NCI-H1694 treated with DMSO at 0.1 percent for 48 hours (cell line): ENCODE measurements around the gene ST6GALNAC5.

Experiments used
- DNase-seq: peaks from one replicate; lab custom pipeline; 2025; lab: John Stamatoyannopoulos, UW

ST6GALNAC5 gene

GRCh38 chr1:77047978-77048614, 180.8 kb downstream of the ST6GALNAC5 start:
- no peak for DNase-seq

DNA sequence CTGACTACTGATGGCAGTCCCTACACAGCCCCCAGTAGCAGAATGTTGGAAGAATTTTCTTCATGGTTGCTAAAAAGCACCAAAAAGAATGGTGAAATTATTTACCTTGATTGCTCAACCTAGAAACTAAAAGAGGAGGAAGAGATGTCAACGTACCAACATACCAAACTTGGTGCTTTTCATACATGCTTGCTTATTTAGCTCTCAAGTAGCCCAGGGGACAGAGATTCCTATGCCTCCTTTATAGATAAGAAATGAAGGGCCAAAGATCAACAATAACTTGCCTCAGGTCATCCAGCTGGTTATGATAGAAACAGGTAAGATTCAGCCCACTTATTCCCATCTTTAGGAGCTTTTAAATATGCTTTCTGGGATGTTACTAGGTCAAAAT, 181.3 kb downstream of the ST6GALNAC5 start:
- no peak for DNase-seq

- no peak for DNase-seq
These were observed 184.1 kb downstream of the ST6GALNAC5 start for GRCh38 chr1:77051425-77051824.

DNA sequence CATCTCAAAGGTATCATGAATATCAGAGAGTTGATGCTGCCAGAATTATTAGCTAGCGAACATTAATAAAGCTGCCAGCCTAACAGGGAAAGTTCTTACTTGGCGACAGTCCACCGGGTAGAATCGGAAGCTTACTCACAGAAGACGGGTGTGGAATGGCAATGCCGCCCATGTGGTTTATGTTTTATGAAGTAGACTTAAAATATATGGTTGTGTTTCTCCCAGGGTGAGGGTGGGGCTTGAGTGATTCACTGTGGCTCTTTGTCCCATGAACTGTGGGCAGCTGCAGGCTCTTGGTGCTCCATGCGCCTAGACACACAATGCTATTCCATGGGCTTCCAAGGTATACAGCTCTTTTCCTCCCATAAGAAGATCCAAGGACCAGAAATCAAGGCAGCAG, 189.2 kb downstream of the ST6GALNAC5 start:
- DNase-seq: no peak

- no peak for DNase-seq
These were observed 190.8 kb downstream of the ST6GALNAC5 start for GRCh38 chr1:77057994-77058585.

- no peak for DNase-seq
These were observed 192.7 kb downstream of the ST6GALNAC5 start for GRCh38 chr1:77060000-77060399.

DNA sequence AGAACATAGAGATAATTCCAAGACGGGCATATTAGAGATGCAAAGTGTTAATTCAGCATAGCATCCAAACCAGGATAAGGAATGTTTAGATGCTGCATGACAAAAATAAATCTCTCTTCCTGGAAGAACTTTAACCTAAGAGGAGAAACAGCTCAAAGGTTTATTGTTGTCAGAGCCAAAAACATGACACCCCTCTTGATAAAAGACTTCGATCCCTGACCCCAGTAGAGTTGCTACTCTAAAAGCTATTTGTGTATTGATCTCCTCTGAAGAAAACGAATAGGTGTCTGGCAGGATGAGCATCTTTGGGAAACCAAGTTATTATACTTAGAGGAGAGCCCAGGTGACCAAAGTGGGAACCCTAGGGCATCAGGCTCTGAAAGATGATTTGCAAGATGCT, 193.9 kb downstream of the ST6GALNAC5 start:
- no peak for DNase-seq

DNA sequence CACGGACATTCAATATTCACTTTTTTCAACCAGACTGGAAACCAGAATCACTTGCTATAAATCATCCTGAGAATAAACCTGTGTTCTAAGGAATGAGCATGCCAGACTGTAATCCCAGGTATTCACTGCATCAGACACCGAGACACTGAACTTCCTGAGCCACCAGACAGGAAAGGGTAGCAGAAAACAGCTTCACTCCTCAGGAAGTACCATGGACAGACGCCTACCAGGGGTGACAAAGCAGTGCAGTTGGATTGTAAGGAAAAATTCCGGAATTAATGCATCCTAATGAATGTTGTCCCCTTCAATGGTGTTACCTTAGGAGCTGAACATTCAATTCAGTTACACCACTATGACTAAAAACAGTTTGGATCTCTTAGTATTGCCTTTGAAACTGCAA, 195.8 kb downstream of the ST6GALNAC5 start:
- DNase-seq: no peak

DNA sequence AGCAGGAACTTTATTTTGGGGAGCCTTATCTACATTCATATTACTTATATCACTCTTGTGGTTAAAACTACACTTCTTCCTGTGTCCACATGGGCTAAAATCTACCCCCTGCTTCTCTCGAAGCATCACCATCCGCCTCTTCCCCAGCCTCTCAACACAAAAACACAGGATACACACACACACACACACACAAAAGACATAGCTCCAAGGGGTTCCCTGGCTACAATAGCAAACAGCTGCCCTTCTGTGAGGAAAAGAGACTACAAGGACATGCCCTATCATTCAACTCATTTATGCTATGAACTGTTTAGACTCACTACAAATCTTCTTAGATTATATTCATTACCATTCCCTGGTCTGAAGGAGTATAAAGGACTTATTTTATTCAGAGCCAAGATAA, 197.0 kb downstream of the ST6GALNAC5 start:
- no peak for DNase-seq

DNA sequence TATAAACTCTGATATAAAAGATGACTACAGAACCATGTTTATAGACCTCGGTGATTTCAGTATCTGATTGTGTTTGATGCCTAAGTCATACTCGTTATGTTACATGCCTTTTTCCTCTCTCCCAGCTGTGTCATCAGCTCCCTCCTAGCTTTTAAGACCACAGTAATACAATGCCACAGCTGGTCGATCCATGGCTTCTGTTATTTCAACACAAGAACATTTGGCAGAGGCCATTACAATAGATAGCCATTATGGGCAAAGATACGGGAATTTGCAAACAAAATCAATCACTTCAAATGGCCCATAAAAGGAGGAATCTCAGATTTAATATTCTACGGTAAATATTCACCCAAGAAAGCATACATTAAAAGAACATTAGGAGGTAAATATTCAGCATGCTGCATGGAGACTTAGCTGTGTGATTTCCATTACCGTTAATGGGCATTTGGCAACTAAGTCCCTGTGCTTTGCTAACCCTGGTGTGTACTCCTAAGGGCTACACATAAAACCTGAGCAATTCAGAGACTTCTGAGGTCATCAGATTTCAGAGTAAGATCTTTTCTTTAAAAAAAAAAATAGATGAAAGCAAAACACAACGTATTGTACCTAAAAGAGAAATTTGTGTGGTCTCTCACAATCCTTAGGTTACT, 198.5 kb downstream of the ST6GALNAC5 start:
- DNase-seq: no peak

GRCh38 chr1:77068013-77068412, 200.7 kb downstream of the ST6GALNAC5 start:
- DNase-seq: no peak

- no peak for DNase-seq
These were observed 209.5 kb downstream of the ST6GALNAC5 start for GRCh38 chr1:77076759-77077158.

DNA sequence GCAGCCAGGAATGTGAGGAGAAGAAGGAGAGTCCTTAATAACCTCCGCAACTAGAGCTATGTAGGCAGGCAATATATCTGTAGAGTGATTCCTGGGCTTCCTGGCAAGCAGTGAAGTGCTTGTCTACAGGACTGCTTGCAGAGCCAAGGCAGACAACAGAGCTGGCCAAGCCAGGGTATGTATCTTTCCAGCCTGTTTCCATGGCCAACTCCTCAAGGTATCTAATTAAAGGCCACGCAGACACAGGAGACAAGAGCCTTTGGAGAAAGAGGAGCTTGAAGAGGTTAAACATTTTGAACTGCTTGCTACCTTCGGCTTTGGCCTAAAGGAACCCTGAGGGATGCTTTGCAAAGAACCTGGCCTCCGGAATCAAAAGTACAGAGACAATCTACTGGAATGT, 214.6 kb downstream of the ST6GALNAC5 start:
- DNase-seq: no peak

DNA sequence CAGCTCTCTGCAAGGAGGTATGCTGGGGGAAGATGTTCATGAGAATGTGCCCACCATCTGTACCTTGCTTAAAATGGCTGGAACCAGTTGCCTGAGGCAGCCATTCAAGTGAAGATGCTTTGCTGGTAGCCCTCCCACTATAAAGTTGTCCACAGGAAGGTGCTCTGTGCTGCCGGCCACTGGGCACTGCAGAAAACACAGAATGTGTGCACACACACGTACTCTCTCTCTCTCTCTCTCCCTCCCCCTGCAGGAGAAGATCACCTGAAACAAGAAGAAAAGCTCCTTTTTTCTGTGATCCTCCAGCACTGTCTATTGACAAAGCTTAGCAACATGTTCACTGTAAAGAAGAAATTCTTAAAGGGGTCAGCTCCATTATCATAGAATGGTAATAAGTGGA, 217.2 kb downstream of the ST6GALNAC5 start:
- DNase-seq: no peak

GRCh38 chr1:77085109-77085508, 217.8 kb downstream of the ST6GALNAC5 start:
- DNase-seq: no peak

DNA sequence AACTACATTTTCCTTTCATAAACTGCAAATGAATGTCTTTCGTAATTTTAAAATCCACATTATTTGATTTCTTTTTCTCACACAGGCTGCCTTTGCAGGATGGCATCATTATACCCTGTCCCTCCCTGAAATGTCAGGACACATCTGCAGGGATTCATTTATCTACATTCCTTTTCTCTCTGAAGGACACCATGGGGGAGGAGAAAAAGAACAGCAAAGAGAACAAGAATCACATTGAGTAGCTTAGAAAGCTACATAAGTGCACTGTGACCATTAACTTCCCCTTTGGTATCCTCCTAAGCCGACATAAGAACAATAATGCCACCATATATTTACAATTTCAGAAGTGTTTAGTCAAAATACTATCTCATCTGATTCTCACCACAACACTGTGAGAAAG, 222.5 kb downstream of the ST6GALNAC5 start:
- no peak for DNase-seq

DNA sequence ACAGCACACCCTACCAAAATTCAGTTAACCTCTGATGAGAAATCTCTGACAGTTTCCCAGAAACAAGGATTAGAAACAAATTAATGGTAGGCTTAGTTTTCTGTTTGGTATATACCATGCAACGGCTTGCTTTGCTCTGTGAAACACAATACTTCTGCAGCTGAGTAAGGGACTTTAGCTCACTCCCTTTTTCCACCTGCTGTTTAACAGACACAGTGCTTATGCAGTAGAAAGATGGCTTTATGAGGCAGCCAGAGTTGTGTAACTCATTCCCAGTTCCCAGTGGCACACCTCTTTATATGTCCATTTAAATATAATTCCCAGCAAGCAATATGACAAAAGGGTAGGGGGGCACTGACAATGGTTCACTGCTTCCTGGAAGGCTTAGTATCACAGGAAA, 228.0 kb downstream of the ST6GALNAC5 start:
- no peak for DNase-seq

GRCh38 chr1:77096496-77097255, 229.4 kb downstream of the ST6GALNAC5 start:
- no peak for DNase-seq

DNA sequence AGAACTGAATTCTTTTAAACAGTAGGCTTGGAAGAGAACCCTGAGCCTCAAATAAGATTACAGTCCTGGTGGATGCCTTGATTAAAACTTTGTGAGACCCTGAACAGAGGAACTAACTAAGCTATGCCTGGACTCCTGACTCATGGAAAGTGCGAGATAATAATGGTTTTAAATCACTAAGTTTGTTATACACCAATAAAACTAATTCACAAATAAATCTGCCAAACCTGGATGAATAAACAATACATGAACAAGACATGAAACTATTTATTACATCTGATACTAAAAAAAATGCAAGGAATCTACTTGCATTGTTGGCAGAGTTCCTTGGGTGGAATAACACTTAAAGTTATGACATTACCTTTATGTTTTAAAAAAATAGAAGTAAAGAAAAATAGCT, 233.6 kb downstream of the ST6GALNAC5 start:
- no peak for DNase-seq

DNA sequence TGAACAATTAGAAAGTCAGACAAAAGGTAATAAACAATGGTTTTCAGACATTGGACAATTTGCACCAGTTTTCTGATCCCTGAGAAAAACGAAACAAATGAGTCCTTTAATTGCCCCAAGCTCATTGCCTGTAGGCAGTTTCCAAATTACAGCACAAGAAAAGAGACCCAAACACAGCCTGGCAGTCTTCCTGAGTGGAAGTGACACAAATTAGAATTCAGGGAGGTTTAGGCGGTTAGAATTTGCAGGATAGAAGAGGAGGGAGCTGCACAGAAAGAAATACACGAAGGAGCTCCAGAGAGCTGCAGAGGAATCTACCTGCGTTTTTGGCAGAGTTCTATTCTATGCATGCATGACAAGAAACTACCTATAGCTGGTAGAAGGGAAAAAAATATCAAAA, 236.2 kb downstream of the ST6GALNAC5 start:
- no peak for DNase-seq

- no peak for DNase-seq
These were observed 237.4 kb downstream of the ST6GALNAC5 start for GRCh38 chr1:77104672-77105071.
